ENCODE data around the gene PTPRA.

- TF ChIP-seq CTCF (IDR thresholded peaks at IDR 0.05; ENCODE audit: low read depth, low read length) (no peak), MYC (IDR thresholded peaks at IDR 0.05; ENCODE audit: low read depth, low read length) (no peak)
These were observed 22.2 kb upstream of the PTPRA start for GRCh38 chr20:2851086-2851485.
